ENCODE measurements around the gene KIF26B.

KIF26B gene

GRCh38 chr1:245538671-245539070, 383.9 kb downstream of the KIF26B start:
- H3K9me2 ChIP-seq (ENCODE audit: low read depth, low read length): no peaks in the 10 kb centered on the region
- no peak overlapping the region for H3K27ac ChIP-seq (ENCODE audit: low read depth, low read length, poor library complexity, severe bottlenecking)
- no peak overlapping the region for H3K4me2 ChIP-seq (ENCODE audit: low read length)
- H4K20me1 ChIP-seq (ENCODE audit: insufficient read depth, low read length): no peaks in the 10 kb centered on the region
- no peaks in the 10 kb centered on the region for H3K9me3 ChIP-seq (ENCODE audit: low read length)
- H3K4me3 ChIP-seq (ENCODE audit: low read depth, low read length, poor library complexity, severe bottlenecking): no peak overlapping the region
- no peaks in the 10 kb centered on the region for H3K79me2 ChIP-seq (ENCODE audit: insufficient read depth, low read length)
- no peaks in the 10 kb centered on the region for H3K27me3 ChIP-seq (ENCODE audit: insufficient read depth, low read length)
- H3K36me3 ChIP-seq (ENCODE audit: insufficient read depth, low read length): no peaks in the 10 kb centered on the region
- H3F3A ChIP-seq (ENCODE audit: insufficient read depth, low read length): no peaks in the 10 kb centered on the region
- no peaks in the 10 kb centered on the region for H3K4me1 ChIP-seq (ENCODE audit: insufficient read depth, low read length, severe bottlenecking)
- H3K9ac ChIP-seq (ENCODE audit: low read length): no peak overlapping the region
- TF ChIP-seq CTCF (IDR thresholded peaks at IDR 0.05; ENCODE audit: low read length) (no peak), EZH2 (IDR thresholded peaks at IDR 0.05; ENCODE audit: borderline replicate concordance, low read length) (no peak)
- no peak overlapping the region for H2AFZ ChIP-seq (ENCODE audit: low read length)

- TF ChIP-seq CTCF (IDR thresholded peaks at IDR 0.05; ENCODE audit: low read length) (no peak), EZH2 (IDR thresholded peaks at IDR 0.05; ENCODE audit: borderline replicate concordance, low read length) (no peak)
These were observed 386.6 kb downstream of the KIF26B start for GRCh38 chr1:245541369-245541768.

GRCh38 chr1:245542365-245542764, 387.6 kb downstream of the KIF26B start:
- TF ChIP-seq CTCF (IDR thresholded peaks at IDR 0.05; ENCODE audit: low read length): no peak
- TF ChIP-seq EZH2 (IDR thresholded peaks at IDR 0.05; ENCODE audit: borderline replicate concordance, low read length): no peak
- no peaks in the 10 kb centered on the region for H3K79me2 ChIP-seq (ENCODE audit: insufficient read depth, low read length)
- no peaks in the 10 kb centered on the region for H3F3A ChIP-seq (ENCODE audit: insufficient read depth, low read length)
- no peaks in the 10 kb centered on the region for H3K9me3 ChIP-seq (ENCODE audit: low read length)
- no peak overlapping the region for H3K4me3 ChIP-seq (ENCODE audit: low read depth, low read length, poor library complexity, severe bottlenecking)
- no peaks in the 10 kb centered on the region for H3K9me2 ChIP-seq (ENCODE audit: low read depth, low read length)
- no peak overlapping the region for H3K9ac ChIP-seq (ENCODE audit: low read length)
- H3K4me2 ChIP-seq (ENCODE audit: low read length): no peak overlapping the region
- H2AFZ ChIP-seq (ENCODE audit: low read length): no peak overlapping the region
- no peaks in the 10 kb centered on the region for H3K27me3 ChIP-seq (ENCODE audit: insufficient read depth, low read length)
- no peaks in the 10 kb centered on the region for H3K36me3 ChIP-seq (ENCODE audit: insufficient read depth, low read length)
- no peaks in the 10 kb centered on the region for H4K20me1 ChIP-seq (ENCODE audit: insufficient read depth, low read length)
- no peak overlapping the region for H3K27ac ChIP-seq (ENCODE audit: low read depth, low read length, poor library complexity, severe bottlenecking)
- H3K4me1 ChIP-seq (ENCODE audit: insufficient read depth, low read length, severe bottlenecking): no peaks in the 10 kb centered on the region

More at GRCh38 chr1:245541369-245541768, 386.6 kb downstream of the KIF26B start:
- Histone ChIP-seq H4K20me1 (ENCODE audit: insufficient read depth, low read length) (no peaks in the 10 kb centered on the region), H3K9ac (ENCODE audit: low read length) (no peak overlapping the region), H3K4me1 (ENCODE audit: insufficient read depth, low read length, severe bottlenecking) (no peaks in the 10 kb centered on the region), H3K27me3 (ENCODE audit: insufficient read depth, low read length) (no peaks in the 10 kb centered on the region), H3K4me3 (ENCODE audit: low read depth, low read length, poor library complexity, severe bottlenecking) (no peak overlapping the region), H3K9me2 (ENCODE audit: low read depth, low read length) (no peaks in the 10 kb centered on the region), H2AFZ (ENCODE audit: low read length) (no peak overlapping the region), H3K4me2 (ENCODE audit: low read length) (no peak overlapping the region), H3K79me2 (ENCODE audit: insufficient read depth, low read length) (no peaks in the 10 kb centered on the region), H3K27ac (ENCODE audit: low read depth, low read length, poor library complexity, severe bottlenecking) (no peak overlapping the region), H3K9me3 (ENCODE audit: low read length) (no peaks in the 10 kb centered on the region), H3F3A (ENCODE audit: insufficient read depth, low read length) (no peaks in the 10 kb centered on the region), H3K36me3 (ENCODE audit: insufficient read depth, low read length) (no peaks in the 10 kb centered on the region)
